ENCODE measurements around the gene C10orf71. TPM values are rescaled to one million over a fixed set of nuclear protein-coding genes. Genes with fewer than 3 reads are reported as not detected.

Gene C10orf71
- total RNA-seq, 1 donor from 2014 or later = not detected

DNA sequence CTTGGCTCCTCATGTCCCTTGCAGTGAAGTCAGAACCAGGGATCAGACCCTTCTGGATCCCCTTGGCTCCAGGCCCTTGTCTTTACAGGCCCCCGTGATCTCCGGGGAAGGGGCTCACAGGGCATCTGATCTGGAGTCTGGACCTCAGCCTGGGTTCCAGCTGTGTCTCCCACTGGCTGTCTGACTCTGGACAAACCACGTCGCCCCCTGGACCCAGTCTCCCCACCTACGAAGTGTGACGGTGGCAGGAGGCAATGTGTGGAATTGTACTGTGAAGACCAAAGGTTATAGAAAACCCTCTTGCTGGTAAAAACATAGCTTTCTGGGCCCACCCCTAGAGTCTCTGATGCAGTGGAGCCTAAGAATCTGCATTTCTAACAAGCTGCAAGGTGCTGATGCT, 15.5 kb upstream of the C10orf71 start:
- TF ChIP-seq CTCF (IDR thresholded peaks at IDR 0.05) = no peak
- Histone ChIP-seq H3K9me3 (no peaks in the 10 kb centered on the region), H3K27me3 (ENCODE audit: low read depth) (peaks cover 5% of the 10 kb centered on the region), H3K4me1 (peaks cover 3% of the 10 kb centered on the region), H3K4me3 (no peak overlapping the region), H3K36me3 (no peaks in the 10 kb centered on the region), H3K27ac (no peak overlapping the region)
- intact Hi-C loops (cut with DNase I) = no loop called here
- DNase-seq = no peak
- ATAC-seq = no peak

GRCh38 chr10:49284356-49284755, 14.6 kb upstream of the C10orf71 start:
- TF ChIP-seq CTCF (IDR thresholded peaks at IDR 0.05) = no peak
- Histone ChIP-seq H3K27me3 (ENCODE audit: low read depth) (peaks cover 5% of the 10 kb centered on the region), H3K36me3 (no peaks in the 10 kb centered on the region), H3K9me3 (no peaks in the 10 kb centered on the region), H3K27ac (no peak overlapping the region), H3K4me3 (no peak overlapping the region), H3K4me1 (peaks cover 3% of the 10 kb centered on the region)
- ATAC-seq = no peak
- intact Hi-C loops (cut with DNase I) = no loop called here
- DNase-seq = no peak

DNA sequence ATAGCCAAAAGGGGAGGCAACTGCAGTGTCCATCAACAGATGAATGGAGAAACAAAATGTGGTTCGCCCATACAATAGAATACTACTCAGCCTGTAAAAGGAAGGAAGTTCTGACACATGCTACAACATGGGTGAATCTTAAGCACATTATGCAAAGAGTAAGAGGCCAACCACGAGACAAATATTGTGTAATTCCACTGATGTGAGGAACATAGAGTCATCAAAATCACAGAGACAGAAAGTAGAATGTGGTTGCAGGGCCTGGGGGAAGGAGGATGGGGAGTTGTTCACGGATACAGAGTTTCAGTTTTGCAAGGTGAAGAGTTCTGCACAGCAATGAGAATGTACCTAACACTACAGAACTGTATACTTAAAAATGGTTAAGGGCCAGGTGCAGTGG, 13.7 kb upstream of the C10orf71 start:
- H3K4me3 ChIP-seq = no peak overlapping the region
- ATAC-seq (peak; percentile 60 to 76), DNase-seq (no peak)
- no peak for TF ChIP-seq CTCF (IDR thresholded peaks at IDR 0.05)
- no peaks in the 10 kb centered on the region for H3K9me3 ChIP-seq
- H3K27ac ChIP-seq = no peak overlapping the region
- intact Hi-C loops (cut with DNase I) = no loop called here
- H3K27me3 ChIP-seq (ENCODE audit: low read depth) = peaks cover 5% of the 10 kb centered on the region
- H3K36me3 ChIP-seq = no peaks in the 10 kb centered on the region
- peaks cover 3% of the 10 kb centered on the region for H3K4me1 ChIP-seq

DNA sequence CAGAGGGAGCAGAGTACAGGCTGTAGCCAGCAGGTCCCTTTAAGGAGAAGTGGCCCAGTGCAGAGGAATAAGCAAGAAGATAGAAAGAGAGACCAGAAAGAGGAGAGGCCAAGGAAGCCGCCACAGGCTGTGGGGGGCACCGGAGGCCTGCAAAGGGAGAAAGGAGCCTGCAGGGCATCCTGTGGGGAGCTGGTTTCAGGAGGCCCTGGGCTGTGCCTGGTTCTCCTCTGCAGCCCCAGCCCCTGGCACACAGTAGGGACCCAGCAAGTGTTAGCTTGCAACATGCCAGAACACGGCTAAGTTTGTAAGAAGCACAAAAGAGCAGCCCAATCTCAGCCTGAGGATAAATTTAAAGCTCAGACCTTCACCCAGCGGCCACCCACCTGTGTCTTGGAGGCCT, 12.3 kb upstream of the C10orf71 start:
- Histone ChIP-seq H3K27me3 (ENCODE audit: low read depth) (no peaks in the 10 kb centered on the region), H3K9me3 (no peaks in the 10 kb centered on the region), H3K36me3 (no peaks in the 10 kb centered on the region), H3K4me3 (no peak overlapping the region), H3K27ac (no peak overlapping the region), H3K4me1 (peaks cover 3% of the 10 kb centered on the region)
- ATAC-seq (no peak), DNase-seq (no peak)
- intact Hi-C loops (cut with DNase I) = no loop called here
- TF ChIP-seq CTCF (IDR thresholded peaks at IDR 0.05) = no peak

DNA sequence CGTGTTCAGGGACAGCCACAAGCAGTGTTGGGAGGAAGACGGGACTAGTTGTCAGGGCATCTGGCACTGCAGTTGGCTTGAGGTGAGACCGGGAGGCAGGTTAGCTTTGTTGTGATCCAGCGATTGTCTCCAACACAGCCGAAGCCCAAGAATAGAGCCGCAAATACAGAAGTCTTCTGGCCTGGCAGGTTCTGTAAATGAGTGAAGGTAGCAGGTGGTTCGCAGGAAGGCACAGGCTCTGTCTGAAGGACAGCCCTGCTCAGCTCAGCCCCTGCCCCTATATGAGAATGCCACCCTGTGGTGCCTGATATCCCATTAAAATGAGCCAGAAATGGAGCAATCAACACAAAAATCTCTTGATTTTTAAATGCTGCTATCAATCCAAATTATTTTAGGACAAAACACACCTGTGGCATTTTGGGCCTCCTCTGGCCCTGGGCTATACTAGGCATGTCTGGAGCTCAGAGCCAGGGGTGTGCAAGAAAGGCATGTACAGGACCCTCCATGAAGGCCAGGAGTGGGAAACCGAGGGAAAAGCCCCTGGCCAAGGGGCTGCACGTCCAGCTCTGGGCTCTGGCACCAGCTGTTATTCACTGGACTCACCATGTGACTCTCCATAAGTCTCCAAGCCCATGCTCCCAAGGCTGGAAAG, 11.2 kb upstream of the C10orf71 start:
- Histone ChIP-seq H3K36me3 (no peaks in the 10 kb centered on the region), H3K4me3 (no peak overlapping the region), H3K9me3 (no peaks in the 10 kb centered on the region), H3K27ac (no peak overlapping the region), H3K4me1 (peaks cover 2% of the 10 kb centered on the region), H3K27me3 (ENCODE audit: low read depth) (no peaks in the 10 kb centered on the region)
- intact Hi-C loops (cut with DNase I) = no loop called here
- ATAC-seq = no peak
- TF ChIP-seq CTCF (IDR thresholded peaks at IDR 0.05) = no peak
- DNase-seq = no peak
